Measurements from ENCODE around the gene RTN4RL1.
A peak's percentile ranks its signal among the peaks of the same experiment; 100 is the strongest.

RTN4RL1 gene

DNA sequence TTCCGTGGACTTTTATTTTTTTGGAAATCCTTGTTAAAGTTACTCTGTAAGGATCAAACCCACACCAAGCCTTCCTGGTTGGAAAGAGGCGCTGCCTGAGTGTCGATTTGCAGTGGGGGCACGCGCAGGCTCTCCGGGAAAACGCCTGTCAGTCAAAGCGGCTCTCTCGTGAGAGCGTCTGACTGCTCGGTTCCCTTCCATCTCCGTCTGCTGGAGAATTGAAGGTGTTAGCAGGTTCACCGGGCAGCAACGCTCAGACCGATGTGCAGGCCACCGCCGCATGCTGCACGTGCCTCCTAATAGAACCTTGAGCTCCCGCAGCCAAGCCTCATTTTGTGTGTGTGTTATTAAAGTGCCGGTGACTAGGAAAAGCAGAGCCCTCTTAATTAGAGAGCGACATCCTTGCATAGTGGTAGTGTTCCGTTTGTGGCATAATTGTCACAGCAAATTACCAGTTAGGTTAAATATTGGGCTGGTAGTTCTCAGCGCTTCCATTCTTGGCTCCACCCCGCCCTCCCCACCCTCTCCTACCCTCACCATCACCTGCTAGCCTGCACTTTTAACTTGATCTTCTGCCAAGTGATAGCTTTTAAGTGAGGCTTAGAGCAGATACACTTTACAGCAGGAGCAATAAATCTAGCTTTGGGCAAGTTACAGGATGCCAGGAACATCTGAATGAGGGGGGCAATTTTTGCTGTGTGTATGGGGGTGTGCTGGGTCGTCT lies 119.8 kb downstream of the RTN4RL1 start:
- Histone ChIP-seq H3K4me2 (ENCODE audit: low read length) (peak overlapping the region; percentile 73), H3K9me2 (replicated peaks; ENCODE audit: control insufficient read depth, low read length) (no peaks in the 10 kb centered on the region), H3K9me3 (ENCODE audit: control insufficient read depth, insufficient read depth, low read length) (no peaks in the 10 kb centered on the region), H3K27me3 (ENCODE audit: control insufficient read depth, low read length) (peaks cover 10% of the 10 kb centered on the region), H3K4me3 (ENCODE audit: low read length) (peak overlapping the region; percentile 70), H3K27ac (ENCODE audit: low read depth, low read length) (peak overlapping the region; percentile 77), H4K20me1 (ENCODE audit: control insufficient read depth, insufficient read depth, low read depth, low read length) (no peaks in the 10 kb centered on the region), H3K36me3 (ENCODE audit: control insufficient read depth, low read length) (no peaks in the 10 kb centered on the region), H3K79me2 (ENCODE audit: control insufficient read depth, low read length) (no peaks in the 10 kb centered on the region), H3F3A (ENCODE audit: control insufficient read depth, insufficient read depth) (peaks cover 13% of the 10 kb centered on the region), H3K4me1 (ENCODE audit: control insufficient read depth, low read length) (peaks cover 46% of the 10 kb centered on the region)
- TF ChIP-seq, protein P1, sequence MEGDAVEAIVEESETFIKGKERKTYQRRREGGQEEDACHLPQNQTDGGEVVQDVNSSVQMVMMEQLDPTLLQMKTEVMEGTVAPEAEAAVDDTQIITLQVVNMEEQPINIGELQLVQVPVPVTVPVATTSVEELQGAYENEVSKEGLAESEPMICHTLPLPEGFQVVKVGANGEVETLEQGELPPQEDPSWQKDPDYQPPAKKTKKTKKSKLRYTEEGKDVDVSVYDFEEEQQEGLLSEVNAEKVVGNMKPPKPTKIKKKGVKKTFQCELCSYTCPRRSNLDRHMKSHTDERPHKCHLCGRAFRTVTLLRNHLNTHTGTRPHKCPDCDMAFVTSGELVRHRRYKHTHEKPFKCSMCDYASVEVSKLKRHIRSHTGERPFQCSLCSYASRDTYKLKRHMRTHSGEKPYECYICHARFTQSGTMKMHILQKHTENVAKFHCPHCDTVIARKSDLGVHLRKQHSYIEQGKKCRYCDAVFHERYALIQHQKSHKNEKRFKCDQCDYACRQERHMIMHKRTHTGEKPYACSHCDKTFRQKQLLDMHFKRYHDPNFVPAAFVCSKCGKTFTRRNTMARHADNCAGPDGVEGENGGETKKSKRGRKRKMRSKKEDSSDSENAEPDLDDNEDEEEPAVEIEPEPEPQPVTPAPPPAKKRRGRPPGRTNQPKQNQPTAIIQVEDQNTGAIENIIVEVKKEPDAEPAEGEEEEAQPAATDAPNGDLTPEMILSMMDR (IDR thresholded peaks at IDR 0.05; ENCODE audit: low read depth, low read length, poor library complexity, severe bottlenecking), result no peak
- no peak for TF ChIP-seq EZH2phosphoT487 (IDR thresholded peaks at IDR 0.05; ENCODE audit: borderline replicate concordance, low read length)

DNA sequence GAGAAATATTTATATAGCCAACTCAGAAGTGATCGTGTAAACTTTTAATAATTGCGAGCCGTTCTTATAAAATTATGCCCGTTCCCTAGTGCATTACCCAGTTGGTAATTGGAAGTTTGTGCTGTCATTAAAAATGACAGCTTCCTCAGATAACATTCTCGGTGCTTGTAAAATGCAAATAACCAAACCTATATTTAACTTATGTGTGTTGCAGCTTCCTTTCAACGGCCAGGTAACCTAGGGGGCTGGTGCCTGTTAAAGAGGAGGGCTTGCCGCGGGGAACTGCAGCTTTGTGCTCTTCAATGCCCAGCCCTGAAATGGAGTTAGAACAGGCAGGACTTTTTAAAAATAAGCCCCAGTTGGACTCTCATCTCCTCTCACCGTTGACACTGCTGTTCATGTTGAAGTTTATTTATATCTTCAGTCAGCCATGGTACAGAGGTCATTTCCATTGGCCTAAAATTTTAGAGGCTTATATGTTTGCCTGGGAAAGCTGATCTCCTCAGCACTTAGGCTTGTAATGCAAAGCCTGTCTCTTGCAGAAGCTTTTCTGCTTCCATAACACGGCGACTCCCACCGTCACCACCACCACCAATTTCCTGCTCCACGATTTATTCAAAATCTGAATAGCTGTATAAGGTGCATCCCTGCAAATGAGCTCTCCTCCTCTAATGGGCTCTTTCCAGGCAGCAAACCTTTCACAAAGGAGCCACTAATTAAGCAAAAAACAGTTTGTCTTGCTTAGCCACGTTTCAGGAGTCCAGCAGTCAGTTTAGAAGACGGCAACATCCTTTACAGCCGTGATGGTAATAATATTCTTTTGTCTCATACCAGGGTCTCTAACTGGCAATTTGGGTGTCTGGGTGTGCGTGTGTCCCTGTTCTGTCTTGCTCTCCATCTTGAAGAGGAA lies 120.6 kb downstream of the RTN4RL1 start:
- Histone ChIP-seq H3K27me3 (ENCODE audit: control insufficient read depth, low read length) (peaks cover 10% of the 10 kb centered on the region), H3K4me3 (ENCODE audit: low read length) (peak overlapping the region; percentile 70), H3K4me1 (ENCODE audit: control insufficient read depth, low read length) (peaks cover 46% of the 10 kb centered on the region), H3K9me2 (replicated peaks; ENCODE audit: control insufficient read depth, low read length) (no peaks in the 10 kb centered on the region), H3K27ac (ENCODE audit: low read depth, low read length) (peak overlapping the region; percentile 77), H3K9me3 (ENCODE audit: control insufficient read depth, insufficient read depth, low read length) (no peaks in the 10 kb centered on the region), H4K20me1 (ENCODE audit: control insufficient read depth, insufficient read depth, low read depth, low read length) (no peaks in the 10 kb centered on the region), H3K36me3 (ENCODE audit: control insufficient read depth, low read length) (peaks cover 2% of the 10 kb centered on the region; the same call in 1 of the 2 replicates), H3K79me2 (ENCODE audit: control insufficient read depth, low read length) (no peaks in the 10 kb centered on the region), H3K4me2 (ENCODE audit: low read length) (peak overlapping the region; percentile 73), H3F3A (ENCODE audit: control insufficient read depth, insufficient read depth) (peaks cover 16% of the 10 kb centered on the region)
- no peak for TF ChIP-seq EZH2phosphoT487 (IDR thresholded peaks at IDR 0.05; ENCODE audit: borderline replicate concordance, low read length)
- TF ChIP-seq, protein P1 (IDR thresholded peaks at IDR 0.05; ENCODE audit: low read depth, low read length, poor library complexity, severe bottlenecking), result no peak

DNA sequence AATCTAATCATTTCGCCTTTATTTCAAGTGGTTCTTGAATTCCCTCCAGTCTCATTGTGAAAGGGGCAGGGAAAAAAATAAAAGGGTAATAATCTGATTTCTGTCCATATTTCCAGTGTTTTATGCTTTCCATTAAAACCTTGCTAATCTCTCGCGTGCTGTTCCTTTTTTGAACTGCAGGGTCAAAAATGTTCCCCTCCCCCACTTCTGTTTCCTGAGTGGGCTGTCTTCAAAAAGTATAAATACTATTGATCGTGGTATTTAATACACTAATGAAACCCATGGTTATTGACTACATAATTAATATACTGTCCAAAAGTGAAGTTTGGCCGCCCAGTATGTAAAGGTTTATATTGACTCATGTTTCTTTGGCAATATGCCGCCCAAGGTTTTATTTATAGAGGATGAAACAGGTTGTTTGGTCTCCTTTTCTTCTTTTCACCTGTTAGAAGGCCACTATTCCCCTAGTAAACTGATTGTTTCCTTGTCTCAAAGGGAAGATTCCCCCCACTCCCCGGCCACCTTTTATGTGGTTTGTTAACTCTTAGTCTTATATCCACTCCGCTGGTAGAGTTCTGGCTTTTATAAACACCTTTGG lies 125.6 kb downstream of the RTN4RL1 start:
- no peaks in the 10 kb centered on the region for H3K27me3 ChIP-seq (ENCODE audit: control insufficient read depth, low read length)

More for the DNA sequence above, 125.6 kb downstream of the RTN4RL1 start:
- H3K27ac ChIP-seq (ENCODE audit: low read depth, low read length), result no peak overlapping the region
- no peak overlapping the region for H3K4me3 ChIP-seq (ENCODE audit: low read length)
- H3K9me3 ChIP-seq (ENCODE audit: control insufficient read depth, insufficient read depth, low read length), result no peaks in the 10 kb centered on the region
- TF ChIP-seq EZH2phosphoT487 (IDR thresholded peaks at IDR 0.05; ENCODE audit: borderline replicate concordance, low read length), result no peak
- TF ChIP-seq, protein P1 (IDR thresholded peaks at IDR 0.05; ENCODE audit: low read depth, low read length, poor library complexity, severe bottlenecking), result no peak
- H3F3A ChIP-seq (ENCODE audit: control insufficient read depth, insufficient read depth), result peaks cover 18% of the 10 kb centered on the region
- H3K79me2 ChIP-seq (ENCODE audit: control insufficient read depth, low read length), result no peaks in the 10 kb centered on the region
- H4K20me1 ChIP-seq (ENCODE audit: control insufficient read depth, insufficient read depth, low read depth, low read length), result no peaks in the 10 kb centered on the region
- H3K4me1 ChIP-seq (ENCODE audit: control insufficient read depth, low read length), result peaks cover 15% of the 10 kb centered on the region
- H3K9me2 ChIP-seq (replicated peaks; ENCODE audit: control insufficient read depth, low read length), result no peaks in the 10 kb centered on the region
- peaks cover 46% of the 10 kb centered on the region for H3K36me3 ChIP-seq (ENCODE audit: control insufficient read depth, low read length)
- H3K4me2 ChIP-seq (ENCODE audit: low read length), result no peak overlapping the region
